ENCODE results near the gene NOSTRIN. TPM values are rescaled to one million over a fixed set of nuclear protein-coding genes. Genes with fewer than 3 reads are reported as not detected.

Gene NOSTRIN
- total and polyA plus RNA-seq, 2 of the 8 experiments (the other 6 are each of a cell fraction or from before 2014, with no cell fraction given), result not detected

DNA sequence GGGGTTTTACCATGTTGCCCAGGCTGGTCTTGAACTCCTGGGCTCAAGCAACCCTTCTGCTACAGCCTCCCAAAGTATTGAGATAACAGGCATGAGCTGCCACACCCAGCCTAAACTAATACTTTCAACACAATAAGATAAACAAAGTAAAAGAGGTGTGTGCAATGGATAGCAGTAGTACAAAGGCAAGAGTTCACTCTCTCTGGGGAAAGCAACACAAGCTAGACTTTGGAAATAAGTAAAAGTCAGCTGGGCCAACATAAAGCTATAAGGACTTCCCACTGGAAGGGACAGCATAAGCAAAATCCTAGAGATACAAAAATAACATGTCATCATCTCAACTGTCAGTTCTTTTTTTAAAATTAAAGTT, 5.2 kb upstream of the NOSTRIN start:
- Histone ChIP-seq H3K4me1 (replicated peaks in 1 of 4; ENCODE audit: control insufficient read depth in 3 of 4, insufficient read depth in 4 of 4, low read length in 3 of 4) (peaks cover 4 to 23% (median 15%) of the 10 kb centered on the region in 4 experiments; a peak in 5 of 7 replicates), H3K9ac (replicated peaks in 1 of 4; ENCODE audit: extremely low read depth in 1 of 4, low read depth in 3 of 4, low read length in 3 of 4) (no peak overlapping the region), H3K79me1 (ENCODE audit: low read depth, low read length) (no peaks in the 10 kb centered on the region), H3K14ac (ENCODE audit: insufficient read length) (no peak overlapping the region), H2BK20ac (ENCODE audit: low read length) (no peak overlapping the region), H4K5ac (ENCODE audit: insufficient read length, low read depth, low read length) (no peak overlapping the region), H2AK5ac (ENCODE audit: low read depth, low read length) (no peak overlapping the region), H3K18ac (ENCODE audit: extremely low read depth, low read length) (no peak overlapping the region), H4K20me1 (replicated peaks in 1 of 2; ENCODE audit: control insufficient read depth in 1 of 2, insufficient read depth in 2 of 2, low read length in 2 of 2) (no peaks in the 10 kb centered on the region), H2BK5ac (ENCODE audit: low read depth, low read length) (no peak overlapping the region), H3K23me2 (ENCODE audit: low read depth, low read length) (no peaks in the 10 kb centered on the region), H3K56ac (replicated peaks; ENCODE audit: insufficient read length, low read depth, low read length) (no peak overlapping the region), H3K9me3 (ENCODE audit: insufficient read depth in 2 of 2, low read depth in 1 of 2, low read length in 1 of 2) (no peaks in the 10 kb centered on the region), H2AFZ (ENCODE audit: low read length) (no peak overlapping the region), H3K79me2 (ENCODE audit: control insufficient read depth in 1 of 2, insufficient read depth in 2 of 2, low read length in 2 of 2) (no peaks in the 10 kb centered on the region), H4K91ac (replicated peaks; ENCODE audit: insufficient read length, low read length) (no peak overlapping the region), H3K4ac (replicated peaks; ENCODE audit: insufficient read length, low read depth, low read length) (no peak overlapping the region), H3K4me3 (ENCODE audit: extremely low read depth in 1 of 4, insufficient read depth in 2 of 4, low read depth in 3 of 4, low read length in 4 of 4) (no peak overlapping the region), H3K4me2 (ENCODE audit: insufficient read depth in 1 of 2, low read depth in 2 of 2, low read length in 2 of 2) (no peak overlapping the region), H3K27ac (ENCODE audit: low read depth, low read length) (no peak overlapping the region), H3K36me3 (ENCODE audit: control insufficient read depth in 2 of 4, insufficient read depth in 4 of 4, low read length in 3 of 4) (no peaks in the 10 kb centered on the region), H2BK15ac (ENCODE audit: low read length) (no peak overlapping the region), H2BK12ac (ENCODE audit: low read depth, low read length) (no peak overlapping the region), H2BK120ac (replicated peaks; ENCODE audit: low read depth, low read length) (no peak overlapping the region), H3K23ac (ENCODE audit: insufficient read length) (no peak overlapping the region), H4K8ac (ENCODE audit: extremely low read depth, insufficient read depth, low read length) (no peak overlapping the region), H3K27me3 (replicated peaks in 1 of 4; ENCODE audit: control insufficient read depth in 3 of 4, extremely low read depth in 1 of 4, insufficient read depth in 3 of 4, low read length in 3 of 4) (no peaks in the 10 kb centered on the region)
- no peak for TF ChIP-seq TCF12 (IDR thresholded peaks at IDR 0.05; ENCODE audit: low read depth, low read length)
- TF ChIP-seq SP2 (IDR thresholded peaks at IDR 0.05; ENCODE audit: low read length), result no peak
- TF ChIP-seq, protein P1, sequence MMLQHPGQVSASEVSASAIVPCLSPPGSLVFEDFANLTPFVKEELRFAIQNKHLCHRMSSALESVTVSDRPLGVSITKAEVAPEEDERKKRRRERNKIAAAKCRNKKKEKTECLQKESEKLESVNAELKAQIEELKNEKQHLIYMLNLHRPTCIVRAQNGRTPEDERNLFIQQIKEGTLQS (IDR thresholded peaks at IDR 0.05; ENCODE audit: insufficient read depth, low read depth, low read length), result no peak
- no peak for TF ChIP-seq YY1 (IDR thresholded peaks at IDR 0.05; ENCODE audit: low read depth, low read length)
- TF ChIP-seq SRF (IDR thresholded peaks at IDR 0.05; ENCODE audit: low read depth, low read length), result no peak
- TF ChIP-seq CBX8 (IDR thresholded peaks at IDR 0.05; ENCODE audit: borderline replicate concordance, low read depth, low read length), result no peak
- no peak for TF ChIP-seq POU5F1 (IDR thresholded peaks at IDR 0.05; ENCODE audit: low read depth, low read length)
- no peak for TF ChIP-seq EP300 (IDR thresholded peaks at IDR 0.05; ENCODE audit: borderline replicate concordance in 1 of 2, low read depth in 2 of 2, low read length in 2 of 2)
- no peak for TF ChIP-seq CHD1 (IDR thresholded peaks at IDR 0.05; ENCODE audit: low read depth, low read length)
- no peak for TF ChIP-seq CREB1 (IDR thresholded peaks at IDR 0.05)
- ChIA-PET CTCF (ENCODE audit: partially characterized antibody) (interaction anchor here (0.8 to 3.3 kb wide), 3 partner anchors 11 to 452 kb away, joined by 3 to 14 read pairs (median 3); no protein-coding TSS in a partner anchor), POLR2A (ENCODE audit: partially characterized antibody) (no interaction called here)
- DNase-seq (ENCODE audit: low read depth in 1 of 2, low spot score in 2 of 2) (no peak), FAIRE-seq (no peak)

Measured in H1 (cell line).